Measurements from ENCODE around the gene ADAM12. TPM values are rescaled to one million over a fixed set of nuclear protein-coding genes. Genes with fewer than 3 reads are reported as not detected.

Gene ADAM12
- total and polyA plus RNA-seq, 2 donors (not counting 1 experiment from before 2014, with no cell fraction given), result 21.0 to 56.9 TPM

DNA sequence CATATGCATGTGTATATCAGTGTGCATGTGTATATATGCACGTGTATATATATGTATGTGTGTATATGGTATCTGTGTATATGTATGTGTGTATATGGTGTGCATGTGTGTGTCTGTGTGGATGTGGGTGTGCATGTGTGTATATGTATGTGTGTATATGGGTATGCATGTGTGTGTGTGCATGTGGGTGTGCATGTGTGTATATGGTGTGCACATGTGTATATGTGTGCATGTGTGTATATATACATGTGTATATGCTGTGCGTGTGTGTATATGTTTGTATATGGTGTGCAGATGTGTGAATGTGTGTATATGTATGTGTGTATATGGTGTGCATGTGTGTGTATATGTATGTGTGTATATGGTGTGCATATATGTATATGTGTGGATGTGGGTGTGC is 245.2 kb downstream of the ADAM12 start:
- Histone ChIP-seq H3K9ac (ENCODE audit: insufficient read depth, low read length) (no peak overlapping the region), H3K27me3 (ENCODE audit: control insufficient read depth, insufficient read depth, low read length) (no peaks in the 10 kb centered on the region), H3K36me3 (ENCODE audit: control insufficient read depth, insufficient read depth, low read length) (no peaks in the 10 kb centered on the region), H4K20me1 (ENCODE audit: control insufficient read depth, extremely low read depth, insufficient read depth, low read length) (no peaks in the 10 kb centered on the region), H3K79me2 (ENCODE audit: control insufficient read depth, insufficient read depth, low read length) (no peaks in the 10 kb centered on the region), H3K4me3 (replicated peaks in 1 of 4; ENCODE audit: control extremely low read depth in 1 of 4, insufficient read depth in 1 of 4, low read depth in 3 of 4, low read length in 4 of 4) (no peak overlapping the region), H3K27ac (ENCODE audit: insufficient read depth, low read length) (no peak overlapping the region), H3K4me2 (ENCODE audit: extremely low read depth, insufficient read depth, low read length) (no peak overlapping the region), H2AFZ (ENCODE audit: low read length) (no peak overlapping the region), H3K4me1 (ENCODE audit: control insufficient read depth, extremely low read depth, insufficient read depth, low read length) (peaks cover 4% of the 10 kb centered on the region), H3K9me3 (ENCODE audit: control insufficient read depth, insufficient read depth, low read depth, low read length) (no peaks in the 10 kb centered on the region)
- TF ChIP-seq EZH2 (IDR thresholded peaks at IDR 0.05; ENCODE audit: low read length, missing control alignments) (no peak), CTCF (conservative IDR thresholded peaks at IDR 0.05 in 1 of 2, IDR thresholded peaks at IDR 0.05 in 1 of 2; ENCODE audit: low read depth in 1 of 2, low read length in 2 of 2) (no peak)
- DNase-seq (ENCODE audit: low read depth in 2 of 2), result no peak

- H3K4me1 ChIP-seq (ENCODE audit: control insufficient read depth, extremely low read depth, insufficient read depth, low read length), result no peaks in the 10 kb centered on the region
- H2AFZ ChIP-seq (ENCODE audit: low read length), result no peak overlapping the region
- H3K9ac ChIP-seq (ENCODE audit: insufficient read depth, low read length), result no peak overlapping the region
- H3K27ac ChIP-seq (ENCODE audit: insufficient read depth, low read length), result no peak overlapping the region
- TF ChIP-seq EZH2 (IDR thresholded peaks at IDR 0.05; ENCODE audit: low read length, missing control alignments), result no peak
- no peak for TF ChIP-seq CTCF (conservative IDR thresholded peaks at IDR 0.05 in 1 of 2, IDR thresholded peaks at IDR 0.05 in 1 of 2; ENCODE audit: low read depth in 1 of 2, low read length in 2 of 2)
- no peaks in the 10 kb centered on the region for H4K20me1 ChIP-seq (ENCODE audit: control insufficient read depth, extremely low read depth, insufficient read depth, low read length)
- H3K9me3 ChIP-seq (ENCODE audit: control insufficient read depth, insufficient read depth, low read depth, low read length), result no peaks in the 10 kb centered on the region
- H3K27me3 ChIP-seq (ENCODE audit: control insufficient read depth, insufficient read depth, low read length), result no peaks in the 10 kb centered on the region
- H3K4me3 ChIP-seq (replicated peaks in 1 of 4; ENCODE audit: control extremely low read depth in 1 of 4, insufficient read depth in 1 of 4, low read depth in 3 of 4, low read length in 4 of 4), result no peak overlapping the region
- H3K36me3 ChIP-seq (ENCODE audit: control insufficient read depth, insufficient read depth, low read length), result no peaks in the 10 kb centered on the region
- no peak for DNase-seq (ENCODE audit: low read depth in 2 of 2)
- no peak overlapping the region for H3K4me2 ChIP-seq (ENCODE audit: extremely low read depth, insufficient read depth, low read length)
- no peaks in the 10 kb centered on the region for H3K79me2 ChIP-seq (ENCODE audit: control insufficient read depth, insufficient read depth, low read length)
Observed at GRCh38 chr10:126140746-126141273, 247.5 kb downstream of the ADAM12 start.

DNA sequence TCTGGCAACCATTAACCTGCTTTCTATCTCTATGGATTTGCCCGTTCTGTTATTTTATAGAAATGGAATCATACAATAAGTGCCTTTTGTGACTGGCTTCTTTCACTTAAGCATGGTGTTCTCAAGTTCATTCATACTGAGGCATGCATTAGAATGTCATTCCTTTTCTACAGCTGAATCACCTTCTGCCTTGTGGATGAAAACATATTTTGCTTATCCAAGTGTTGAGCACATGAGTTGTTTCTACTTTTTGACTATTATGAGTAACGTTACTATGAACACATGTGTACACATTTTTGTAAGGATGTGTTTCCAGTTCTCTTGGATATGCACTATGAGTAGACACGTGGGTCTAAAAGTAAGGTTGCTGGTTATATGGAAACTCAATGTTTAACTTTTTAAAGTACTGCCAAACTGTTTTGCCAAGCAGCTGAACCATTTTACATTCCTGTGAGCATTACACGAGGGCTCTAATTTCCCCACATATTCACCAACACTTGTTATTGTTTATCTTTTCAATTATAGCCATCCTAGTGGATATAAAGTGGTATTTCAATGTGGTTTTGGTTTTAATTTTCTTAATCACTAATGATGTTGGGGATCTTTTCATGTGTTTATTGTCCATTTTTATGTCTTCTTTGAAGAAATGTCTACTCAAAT is 250.6 kb downstream of the ADAM12 start:
- Histone ChIP-seq H3K9me3 (ENCODE audit: control insufficient read depth, insufficient read depth, low read depth, low read length) (no peaks in the 10 kb centered on the region), H3K27ac (ENCODE audit: insufficient read depth, low read length) (no peak overlapping the region), H3K4me3 (replicated peaks in 1 of 4; ENCODE audit: control extremely low read depth in 1 of 4, insufficient read depth in 1 of 4, low read depth in 3 of 4, low read length in 4 of 4) (no peak overlapping the region), H2AFZ (ENCODE audit: low read length) (no peak overlapping the region), H4K20me1 (ENCODE audit: control insufficient read depth, extremely low read depth, insufficient read depth, low read length) (no peaks in the 10 kb centered on the region), H3K4me1 (ENCODE audit: control insufficient read depth, extremely low read depth, insufficient read depth, low read length) (peaks cover 5% of the 10 kb centered on the region), H3K36me3 (ENCODE audit: control insufficient read depth, insufficient read depth, low read length) (no peaks in the 10 kb centered on the region), H3K9ac (ENCODE audit: insufficient read depth, low read length) (no peak overlapping the region), H3K79me2 (ENCODE audit: control insufficient read depth, insufficient read depth, low read length) (no peaks in the 10 kb centered on the region), H3K4me2 (ENCODE audit: extremely low read depth, insufficient read depth, low read length) (no peak overlapping the region), H3K27me3 (ENCODE audit: control insufficient read depth, insufficient read depth, low read length) (no peaks in the 10 kb centered on the region)
- DNase-seq (ENCODE audit: low read depth in 2 of 2), result peak in 1 of 2 donors; percentile 65
- TF ChIP-seq CTCF (conservative IDR thresholded peaks at IDR 0.05 in 1 of 2, IDR thresholded peaks at IDR 0.05 in 1 of 2; ENCODE audit: low read depth in 1 of 2, low read length in 2 of 2) (no peak), EZH2 (IDR thresholded peaks at IDR 0.05; ENCODE audit: low read length, missing control alignments) (no peak)

Measured in fibroblast of lung (primary cell).